ENCODE results near the gene ALDH1B1. TPM values are rescaled to one million over a fixed set of nuclear protein-coding genes. Genes with fewer than 3 reads are reported as not detected.

Gene ALDH1B1
- total and polyA plus RNA-seq, 2 donors (not counting 3 experiments of a cell fraction or from before 2014, with no cell fraction given): 11.5 to 20.5 TPM

- Histone ChIP-seq H3K9me1 (replicated peaks; ENCODE audit: control insufficient read depth, extremely low read depth, insufficient read depth, low read length) (no peaks in the 10 kb centered on the region), H3K79me2 (ENCODE audit: control insufficient read depth, insufficient read depth, low read length) (no peaks in the 10 kb centered on the region), H3K4me1 (ENCODE audit: control insufficient read depth, extremely low read depth, insufficient read depth, low read length) (no peaks in the 10 kb centered on the region), H3K9me3 (replicated peaks; ENCODE audit: control insufficient read depth, insufficient read depth, low read length) (no peaks in the 10 kb centered on the region), H3K27me3 (ENCODE audit: control insufficient read depth in 2 of 2, insufficient read depth in 2 of 2, low read length in 2 of 2) (peaks cover 11 to 14% of the 10 kb centered on the region in 2 experiments), H3K27ac (ENCODE audit: insufficient read depth, low read depth, low read length) (no peak overlapping the region), H3K36me3 (ENCODE audit: control insufficient read depth in 2 of 2, extremely low read depth in 1 of 2, insufficient read depth in 2 of 2, low read length in 2 of 2) (no peaks in the 10 kb centered on the region), H3K4me2 (ENCODE audit: insufficient read depth, low read length) (no peak overlapping the region), H3K4me3 (replicated peaks in 1 of 3; ENCODE audit: insufficient read depth in 1 of 3, low read depth in 1 of 3, low read length in 3 of 3) (no peak overlapping the region), H3K9ac (replicated peaks; ENCODE audit: extremely low read depth, insufficient read depth, low read length) (no peak overlapping the region), H2AFZ (ENCODE audit: low read depth, low read length) (no peak overlapping the region), H4K20me1 (replicated peaks; ENCODE audit: control insufficient read depth, extremely low read depth, insufficient read depth, low read length) (no peaks in the 10 kb centered on the region)
- TF ChIP-seq, protein P1, sequence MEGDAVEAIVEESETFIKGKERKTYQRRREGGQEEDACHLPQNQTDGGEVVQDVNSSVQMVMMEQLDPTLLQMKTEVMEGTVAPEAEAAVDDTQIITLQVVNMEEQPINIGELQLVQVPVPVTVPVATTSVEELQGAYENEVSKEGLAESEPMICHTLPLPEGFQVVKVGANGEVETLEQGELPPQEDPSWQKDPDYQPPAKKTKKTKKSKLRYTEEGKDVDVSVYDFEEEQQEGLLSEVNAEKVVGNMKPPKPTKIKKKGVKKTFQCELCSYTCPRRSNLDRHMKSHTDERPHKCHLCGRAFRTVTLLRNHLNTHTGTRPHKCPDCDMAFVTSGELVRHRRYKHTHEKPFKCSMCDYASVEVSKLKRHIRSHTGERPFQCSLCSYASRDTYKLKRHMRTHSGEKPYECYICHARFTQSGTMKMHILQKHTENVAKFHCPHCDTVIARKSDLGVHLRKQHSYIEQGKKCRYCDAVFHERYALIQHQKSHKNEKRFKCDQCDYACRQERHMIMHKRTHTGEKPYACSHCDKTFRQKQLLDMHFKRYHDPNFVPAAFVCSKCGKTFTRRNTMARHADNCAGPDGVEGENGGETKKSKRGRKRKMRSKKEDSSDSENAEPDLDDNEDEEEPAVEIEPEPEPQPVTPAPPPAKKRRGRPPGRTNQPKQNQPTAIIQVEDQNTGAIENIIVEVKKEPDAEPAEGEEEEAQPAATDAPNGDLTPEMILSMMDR (IDR thresholded peaks at IDR 0.05; ENCODE audit: extremely low read depth in 1 of 2, insufficient read depth in 1 of 2, low read depth in 1 of 2, low read length in 2 of 2): no peak
- no peak for TF ChIP-seq EZH2 (IDR thresholded peaks at IDR 0.05; ENCODE audit: borderline replicate concordance, low read depth, low read length, severe bottlenecking)
- DNase-seq (ENCODE audit: low read depth, low spot score): no peak
- intact Hi-C loops (cut with micrococcal nuclease): no loop called here
- CTCF ChIA-PET: interaction anchor here (1.3 kb wide), 1 partner anchor 14 kb away, joined by 4 read pairs; no protein-coding TSS in a partner anchor
- no TSS peak for BruUV-seq (replicated peaks)
- POLR2A ChIA-PET: no interaction called here
- dilution Hi-C loops (cut with MboI; ENCODE audit: extremely low pct_ligation_motif_present, low sequenced_read_pairs): no loop called here
- no peak for FAIRE-seq
Measured at GRCh38 chr9:38431116-38431515, 38.6 kb downstream of the ALDH1B1 start.

- Histone ChIP-seq H3K4me3 (replicated peaks in 1 of 3; ENCODE audit: insufficient read depth in 1 of 3, low read depth in 1 of 3, low read length in 3 of 3) (no peak overlapping the region), H3K4me2 (ENCODE audit: insufficient read depth, low read length) (no peak overlapping the region), H3K36me3 (ENCODE audit: control insufficient read depth in 2 of 2, extremely low read depth in 1 of 2, insufficient read depth in 2 of 2, low read length in 2 of 2) (no peaks in the 10 kb centered on the region), H4K20me1 (replicated peaks; ENCODE audit: control insufficient read depth, extremely low read depth, insufficient read depth, low read length) (no peaks in the 10 kb centered on the region), H2AFZ (ENCODE audit: low read depth, low read length) (no peak overlapping the region), H3K9ac (replicated peaks; ENCODE audit: extremely low read depth, insufficient read depth, low read length) (no peak overlapping the region), H3K9me3 (replicated peaks; ENCODE audit: control insufficient read depth, insufficient read depth, low read length) (no peaks in the 10 kb centered on the region), H3K79me2 (ENCODE audit: control insufficient read depth, insufficient read depth, low read length) (no peaks in the 10 kb centered on the region), H3K27ac (ENCODE audit: insufficient read depth, low read depth, low read length) (no peak overlapping the region), H3K9me1 (replicated peaks; ENCODE audit: control insufficient read depth, extremely low read depth, insufficient read depth, low read length) (no peaks in the 10 kb centered on the region), H3K27me3 (ENCODE audit: control insufficient read depth in 2 of 2, insufficient read depth in 2 of 2, low read length in 2 of 2) (peaks cover 5 to 8% of the 10 kb centered on the region in 2 experiments), H3K4me1 (ENCODE audit: control insufficient read depth, extremely low read depth, insufficient read depth, low read length) (no peaks in the 10 kb centered on the region)
- CTCF ChIA-PET: interaction anchor here (0.7 to 2.1 kb wide), 5 partner anchors 10 to 519 kb away, joined by 3 to 6 read pairs (median 5); partner anchors contain the start of genes ALDH1B1 and IGFBPL1
- POLR2A ChIA-PET: no interaction called here
- intact Hi-C loops (cut with micrococcal nuclease) (loop anchor here (1.0 to 2.0 kb wide), 2 partner anchors 520 to 950 kb away; no protein-coding TSS in a partner anchor), dilution Hi-C loops (cut with MboI; ENCODE audit: extremely low pct_ligation_motif_present, low sequenced_read_pairs) (no loop called here)
- no TSS peak for BruUV-seq (replicated peaks)
- TF ChIP-seq, protein P1 (IDR thresholded peaks at IDR 0.05; ENCODE audit: extremely low read depth in 1 of 2, insufficient read depth in 1 of 2, low read depth in 1 of 2, low read length in 2 of 2): peak; percentile 40 to 46
- TF ChIP-seq POLR2AphosphoS5 (IDR thresholded peaks at IDR 0.05; ENCODE audit: insufficient read depth, low read depth, low read length): no peak
- TF ChIP-seq, protein P2, sequence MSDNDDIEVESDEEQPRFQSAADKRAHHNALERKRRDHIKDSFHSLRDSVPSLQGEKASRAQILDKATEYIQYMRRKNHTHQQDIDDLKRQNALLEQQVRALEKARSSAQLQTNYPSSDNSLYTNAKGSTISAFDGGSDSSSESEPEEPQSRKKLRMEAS (IDR thresholded peaks at IDR 0.05; ENCODE audit: insufficient read depth, insufficient read length): peak; percentile 63
- peak; percentile 37 for DNase-seq (ENCODE audit: low read depth, low spot score)
- no peak for FAIRE-seq
Measured at GRCh38 chr9:38432922-38433510, 40.5 kb downstream of the ALDH1B1 start.

Data from endothelial cell of umbilical vein (primary cell).